Neutrophil (primary cell): Measurements from ENCODE around the gene HOXC4.
"Not testable (repeated sequence)": the region's sequence is repeated elsewhere in the genome, so short reads cannot be mapped to it uniquely, and the experiment has no call there.

ENCODE experiments used
- H3K27ac ChIP-seq: fragments of 200-600 bp; sonication (generic); 2 replicates; pipeline ENCODE4 v1.5.1; 2016; ENCODE audit warnings: mild to moderate bottlenecking, moderate library complexity
- H3K27me3 ChIP-seq: fragments of 200-600 bp; sonication (generic); 2 replicates; pipeline ENCODE4 v1.6.0; 2016; ENCODE audit warnings: mild to moderate bottlenecking
- H3K36me3 ChIP-seq: fragments of 200-600 bp; sonication (generic); 2 replicates; pipeline ENCODE4 v1.5.1; 2017
- H3K4me1 ChIP-seq, 2 experiments: fragments of 200-600 bp in 1 of 2; sonication (generic) in 1 of 2; 1 replicate in 1 of 2; 2 replicates in 1 of 2; pipeline versions ENCODE4 v1.5.1 to v1.6.1; 2013 to 2016; ENCODE audit warnings: low read depth in 1 of 2, low read length in 1 of 2, mild to moderate bottlenecking in 1 of 2, moderate library complexity in 1 of 2; ENCODE audit not compliant: control insufficient read depth in 1 of 2, insufficient read depth in 1 of 2
- H3K4me3 ChIP-seq, 2 experiments: fragments of 200-600 bp in 1 of 2; sonication (generic) in 1 of 2; 1 replicate in 1 of 2; 2 replicates in 1 of 2; pipeline ENCODE4 v1.5.1; 2013 to 2016; ENCODE audit warnings: low read depth in 1 of 2, low read length in 1 of 2, mild to moderate bottlenecking in 1 of 2, moderate library complexity in 1 of 2
- H3K9me3 ChIP-seq: fragments of 200-600 bp; sonication (generic); 2 replicates; pipeline ENCODE4 v1.5.1; 2016
- TF ChIP-seq, protein P1 (sequence below): fragments of 200-600 bp; sonication (generic); IDR thresholded peaks from 2 replicates; pipeline ENCODE4 v1.5.1; 2016; ENCODE audit warnings: antibody characterized with exemption

The HOXC4 gene

DNA sequence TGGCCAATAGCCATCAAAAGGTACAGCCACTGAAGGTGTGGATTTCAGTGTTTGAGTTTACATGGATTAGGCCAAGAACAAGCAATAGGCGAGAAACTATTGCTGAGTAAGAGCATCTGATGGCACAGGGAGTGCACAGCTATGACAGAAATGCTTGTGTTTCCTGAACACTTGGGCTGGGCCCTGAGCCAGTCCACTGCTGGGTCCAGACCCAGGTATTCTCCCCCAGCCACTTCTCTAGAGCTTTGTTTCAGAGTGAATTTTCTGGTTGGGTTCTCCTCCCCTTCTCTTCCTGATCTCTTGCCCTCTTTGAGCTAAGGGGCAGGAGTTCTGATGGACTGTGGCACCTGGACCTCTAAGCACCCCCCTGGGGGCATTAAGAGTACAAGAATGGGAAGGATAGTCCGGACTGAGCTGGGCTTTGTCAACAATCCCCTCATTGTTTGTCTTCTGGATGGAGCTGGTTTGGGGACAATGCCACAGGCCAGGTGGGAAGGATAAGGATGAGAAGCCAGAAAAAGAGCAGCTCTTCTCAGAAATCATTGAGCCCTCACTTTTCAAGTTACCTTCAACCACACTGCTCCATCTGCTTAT lies 12.4 kb upstream of the HOXC4 start:
- peaks cover 100% of the 10 kb centered on the region for H3K27me3 ChIP-seq
- TF ChIP-seq, protein P1, sequence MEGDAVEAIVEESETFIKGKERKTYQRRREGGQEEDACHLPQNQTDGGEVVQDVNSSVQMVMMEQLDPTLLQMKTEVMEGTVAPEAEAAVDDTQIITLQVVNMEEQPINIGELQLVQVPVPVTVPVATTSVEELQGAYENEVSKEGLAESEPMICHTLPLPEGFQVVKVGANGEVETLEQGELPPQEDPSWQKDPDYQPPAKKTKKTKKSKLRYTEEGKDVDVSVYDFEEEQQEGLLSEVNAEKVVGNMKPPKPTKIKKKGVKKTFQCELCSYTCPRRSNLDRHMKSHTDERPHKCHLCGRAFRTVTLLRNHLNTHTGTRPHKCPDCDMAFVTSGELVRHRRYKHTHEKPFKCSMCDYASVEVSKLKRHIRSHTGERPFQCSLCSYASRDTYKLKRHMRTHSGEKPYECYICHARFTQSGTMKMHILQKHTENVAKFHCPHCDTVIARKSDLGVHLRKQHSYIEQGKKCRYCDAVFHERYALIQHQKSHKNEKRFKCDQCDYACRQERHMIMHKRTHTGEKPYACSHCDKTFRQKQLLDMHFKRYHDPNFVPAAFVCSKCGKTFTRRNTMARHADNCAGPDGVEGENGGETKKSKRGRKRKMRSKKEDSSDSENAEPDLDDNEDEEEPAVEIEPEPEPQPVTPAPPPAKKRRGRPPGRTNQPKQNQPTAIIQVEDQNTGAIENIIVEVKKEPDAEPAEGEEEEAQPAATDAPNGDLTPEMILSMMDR: no peak
- H3K27ac ChIP-seq: no peak overlapping the region
- H3K4me1 ChIP-seq: no peaks in the 10 kb centered on the region
- H3K4me3 ChIP-seq: no peak overlapping the region
- H3K9me3 ChIP-seq: no peaks in the 10 kb centered on the region
- no peaks in the 10 kb centered on the region for H3K36me3 ChIP-seq

DNA sequence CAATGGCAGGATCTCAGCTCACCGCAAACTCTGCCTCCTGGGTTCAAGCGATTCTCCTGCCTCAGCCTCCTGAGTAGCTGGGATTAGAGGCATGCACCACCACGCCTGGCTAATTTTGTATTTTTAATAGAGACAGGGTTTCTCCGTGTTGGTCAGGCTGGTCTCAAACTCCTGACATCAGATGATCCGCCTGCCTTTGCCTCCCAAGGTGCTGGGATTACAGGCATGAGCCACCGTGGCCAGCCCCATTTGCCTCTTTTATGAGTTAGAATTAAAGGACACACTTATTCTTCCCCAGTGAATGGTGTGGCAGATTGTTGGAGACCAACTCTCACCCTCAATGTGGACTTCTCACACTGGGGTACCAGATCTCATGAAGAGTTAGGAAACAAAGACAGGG lies 11.6 kb upstream of the HOXC4 start:
- not testable (repeated sequence) for H3K27ac ChIP-seq, H3K4me3 ChIP-seq
- peaks cover 100% of the 10 kb centered on the region for H3K27me3 ChIP-seq

DNA sequence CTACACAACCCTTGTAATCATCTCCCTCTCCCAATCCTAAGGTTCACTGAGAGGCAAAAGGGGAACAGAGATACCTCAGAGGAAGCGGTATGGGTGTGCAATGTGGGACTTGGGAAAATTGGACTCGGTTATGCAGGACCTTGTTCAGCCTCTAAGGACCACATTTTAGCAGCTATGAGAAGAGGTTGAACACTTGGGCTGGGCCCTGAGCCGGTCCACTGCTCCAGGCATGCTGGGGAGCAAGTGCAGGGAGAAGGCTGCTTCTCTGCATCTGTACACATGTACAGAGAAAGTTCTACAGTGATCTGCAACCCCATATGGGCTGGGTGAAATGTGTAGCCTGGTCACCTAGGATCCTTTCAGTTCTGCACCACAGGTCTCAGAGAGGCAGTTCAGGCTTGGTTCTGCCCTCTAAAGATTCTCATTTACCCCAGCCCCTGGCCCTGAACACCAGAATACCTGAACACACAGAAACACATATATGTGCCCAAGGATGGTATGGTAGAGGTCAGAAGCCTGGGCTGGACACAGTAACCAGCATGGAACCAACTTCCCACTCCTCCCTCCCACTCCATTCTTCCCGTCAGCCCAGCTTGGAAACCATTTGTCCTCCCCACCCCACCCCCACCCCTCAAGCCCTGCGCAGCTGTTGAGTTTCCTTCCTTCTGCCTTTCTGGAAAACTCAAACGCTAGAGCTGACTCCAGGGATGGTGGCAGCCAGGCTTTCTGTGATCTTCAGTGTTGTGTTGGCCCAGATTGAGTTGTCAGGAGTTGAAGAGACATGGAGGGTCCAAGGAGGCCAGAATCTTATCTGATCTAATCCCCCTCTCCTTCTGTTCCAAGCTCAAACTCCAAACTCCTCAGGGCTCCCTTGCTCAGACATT lies 10.4 kb upstream of the HOXC4 start:
- Histone ChIP-seq H3K27ac (no peak overlapping the region), H3K27me3 (peaks cover 100% of the 10 kb centered on the region), H3K4me3 (no peak overlapping the region), H3K36me3 (no peaks in the 10 kb centered on the region), H3K9me3 (no peaks in the 10 kb centered on the region), H3K4me1 (no peaks in the 10 kb centered on the region)
- TF ChIP-seq, protein P1: no peak

More for the DNA sequence above, 11.6 kb upstream of the HOXC4 start:
- not testable (repeated sequence) for H3K4me1 ChIP-seq, H3K9me3 ChIP-seq, H3K36me3 ChIP-seq

DNA sequence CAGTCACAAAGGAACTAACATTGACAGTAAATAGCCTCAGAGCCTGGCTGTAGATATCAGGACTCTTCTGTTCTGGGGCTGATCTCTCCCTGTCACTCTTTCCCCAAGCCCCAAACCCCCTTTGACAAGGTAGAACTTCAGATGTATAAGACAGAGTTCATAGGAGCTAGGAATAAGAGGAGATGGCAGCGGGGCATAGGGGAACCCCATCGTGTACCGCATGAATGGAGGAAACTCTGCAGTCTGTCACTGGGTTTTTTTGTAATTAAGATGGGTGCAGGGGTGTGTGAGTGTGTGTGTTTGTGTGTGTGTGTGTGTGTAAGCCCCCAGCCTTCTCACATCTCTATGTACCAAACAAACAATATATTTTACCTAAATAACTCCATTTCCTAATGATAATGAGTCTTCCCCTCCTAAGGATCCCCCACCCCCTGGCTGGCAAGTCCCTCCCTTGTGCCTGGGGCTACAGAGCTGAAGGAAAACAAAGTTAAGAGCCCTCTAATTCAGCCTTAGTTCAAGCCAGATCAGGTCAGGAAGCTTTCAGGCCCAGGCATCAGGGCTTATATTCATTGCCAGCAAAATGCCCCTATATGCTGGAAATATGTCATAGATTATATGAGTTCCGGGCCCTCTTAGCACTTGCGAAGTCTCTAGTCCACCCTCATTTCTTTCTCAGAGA lies 9.1 kb upstream of the HOXC4 start:
- no peaks in the 10 kb centered on the region for H3K4me1 ChIP-seq
- H3K36me3 ChIP-seq: no peaks in the 10 kb centered on the region
- H3K27ac ChIP-seq: no peak overlapping the region
- H3K9me3 ChIP-seq: no peaks in the 10 kb centered on the region
- TF ChIP-seq, protein P1: no peak
- H3K27me3 ChIP-seq: peaks cover 100% of the 10 kb centered on the region
- H3K4me3 ChIP-seq: no peak overlapping the region

DNA sequence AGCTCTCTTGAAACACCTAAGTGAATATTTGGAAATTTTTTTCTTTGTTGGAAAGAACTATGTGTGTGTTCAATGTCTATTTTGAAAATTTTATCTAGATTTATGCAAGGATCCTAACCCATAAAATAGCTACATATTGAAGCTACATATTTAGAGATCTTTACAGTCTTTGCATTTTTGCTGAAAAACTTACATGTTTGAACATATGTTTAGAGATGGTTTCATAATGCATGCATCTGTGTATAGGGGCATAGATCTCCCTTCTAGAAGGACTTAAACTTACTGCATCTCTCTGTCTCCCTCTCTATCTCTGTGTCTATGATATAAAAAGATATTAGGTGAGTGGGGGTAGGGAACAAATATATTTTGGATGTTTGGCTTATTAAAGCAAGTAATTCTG lies 8.2 kb upstream of the HOXC4 start:
- Histone ChIP-seq H3K27me3 (peaks cover 100% of the 10 kb centered on the region), H3K9me3 (no peaks in the 10 kb centered on the region), H3K4me3 (no peak overlapping the region), H3K4me1 (no peaks in the 10 kb centered on the region), H3K27ac (no peak overlapping the region), H3K36me3 (no peaks in the 10 kb centered on the region)
- TF ChIP-seq, protein P1: no peak
